HepG2 (cell line): Measurements from ENCODE around the gene NES. TPM values are rescaled to one million over a fixed set of nuclear protein-coding genes. Genes with fewer than 3 reads are reported as not detected.

Experiments
- SIX4 ChIP-seq: sonication (generic); formaldehyde crosslinking; IDR thresholded peaks from 2 replicates; pipeline ENCODE4 v1.4.0; 2020; ENCODE audit warnings: missing genetic modification reagents
- SMC3 ChIP-seq: IDR thresholded peaks from 2 replicates; pipeline ENCODE4 v1.6.1; 2011; ENCODE audit warnings: low read length, improper control_type of control experiment
- ZBTB21 ChIP-seq: sonication (generic); formaldehyde crosslinking; IDR thresholded peaks from 2 replicates; pipeline ENCODE4 v1.4.0; 2020; ENCODE audit warnings: missing genetic modification reagents
- ZFX ChIP-seq: sonication (generic); formaldehyde crosslinking; IDR thresholded peaks from 2 replicates; pipeline ENCODE4 v1.4.0; 2020; ENCODE audit warnings: mild to moderate bottlenecking, low read depth, missing genetic modification reagents, moderate library complexity
- polyA plus RNA-seq, 8 experiments: library from polyadenylated mRNA; depleted of rRNA in 3 of 8; stranded (reverse) in 7 of 8; unstranded in 1 of 8; fragments of >200 nt; fragmentation: Illumina TruSeq in 4 of 8; extraction: Trizol in 4 of 8; gene quantifications; 2 replicates each; pipeline versions ENCODE4 v1.2.1 to v1.2.3, GENCODE V29; 2011 to 2016; ENCODE audit warnings: low read depth in 4 of 8, missing spikeins in 1 of 8, mixed read lengths in 1 of 8; ENCODE audit not compliant: insufficient read depth in 1 of 8
- total RNA-seq, 5 experiments: library from RNA; depleted of rRNA; stranded (reverse); fragments of >200 nt; fragmentation: Illumina TruSeq; extraction: Trizol; gene quantifications; 2 replicates each; pipeline ENCODE4 v1.2.3, GENCODE V29; 2016; ENCODE audit warnings: low read depth in 1 of 5
- TF ChIP-seq, protein P1 (sequence below): sonication (generic); formaldehyde crosslinking; IDR thresholded peaks from 2 replicates; pipeline ENCODE4 v1.8.0; 2022; ENCODE audit warnings: mild to moderate bottlenecking, missing genetic modification reagents
- TF ChIP-seq, protein P2 (sequence below): sonication (generic); formaldehyde crosslinking; IDR thresholded peaks from 2 replicates; pipeline ENCODE4 v1.8.0; 2022; ENCODE audit warnings: missing genetic modification reagents, low read depth, mild to moderate bottlenecking, borderline replicate concordance
- TF ChIP-seq, protein P3 (sequence below): sonication (generic); formaldehyde crosslinking; IDR thresholded peaks from 2 replicates; pipeline ENCODE4 v1.5.0; 2020; ENCODE audit warnings: missing genetic modification reagents, mild to moderate bottlenecking, borderline replicate concordance
- TF ChIP-seq, protein P4 (sequence below): sonication (generic); formaldehyde crosslinking; IDR thresholded peaks from 2 replicates; pipeline ENCODE4 v1.5.1; 2020; ENCODE audit warnings: mild to moderate bottlenecking, missing genetic modification reagents, moderate library complexity
- TF ChIP-seq, protein P5 (sequence below): sonication (generic); formaldehyde crosslinking; IDR thresholded peaks from 2 replicates; pipeline ENCODE4 v1.5.1; 2020; ENCODE audit warnings: mild to moderate bottlenecking, missing genetic modification reagents, borderline replicate concordance
- TF ChIP-seq, protein P6 (sequence below): sonication (generic); formaldehyde crosslinking; IDR thresholded peaks from 2 replicates; pipeline ENCODE4 v1.4.0; 2020; ENCODE audit warnings: missing genetic modification reagents

The NES gene
- total and polyA plus RNA-seq, 2 of the 13 experiments (the other 11 are each of a cell fraction or from before 2014, with no cell fraction given): 1.7 to 16.6 TPM

DNA sequence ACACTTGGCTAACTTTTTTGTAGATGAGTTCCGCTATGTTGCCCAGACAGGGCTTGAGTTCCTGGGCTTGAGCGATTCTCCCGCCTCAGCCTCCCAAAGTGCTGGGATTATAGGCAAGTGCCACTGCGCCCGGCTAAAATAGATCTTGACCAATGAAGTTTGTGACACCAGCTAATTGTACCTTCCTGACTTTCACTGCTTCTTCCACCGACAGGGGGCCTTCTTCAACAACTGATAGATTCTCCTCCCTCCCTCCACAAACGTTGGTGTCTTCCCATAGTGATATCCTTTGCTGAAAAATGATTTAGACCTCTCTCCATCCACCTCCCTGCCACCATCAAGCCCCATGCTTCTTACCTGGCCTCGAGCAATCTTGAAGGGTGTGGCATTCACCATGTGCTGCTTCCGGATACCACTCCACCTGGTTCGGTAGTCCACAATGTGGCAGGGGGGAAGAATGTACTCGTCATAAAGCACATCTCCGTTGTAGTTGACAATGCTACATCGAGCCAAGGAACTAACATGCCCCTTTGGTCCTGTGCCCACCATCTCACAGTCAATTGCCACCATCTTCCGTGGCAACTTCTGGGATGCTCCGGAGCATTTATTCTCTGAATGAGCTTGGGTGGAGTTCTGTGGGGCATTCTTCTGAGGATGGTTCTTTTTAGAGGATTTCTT is 49.5 kb upstream of the NES start (continued):
- TF ChIP-seq, protein P1, sequence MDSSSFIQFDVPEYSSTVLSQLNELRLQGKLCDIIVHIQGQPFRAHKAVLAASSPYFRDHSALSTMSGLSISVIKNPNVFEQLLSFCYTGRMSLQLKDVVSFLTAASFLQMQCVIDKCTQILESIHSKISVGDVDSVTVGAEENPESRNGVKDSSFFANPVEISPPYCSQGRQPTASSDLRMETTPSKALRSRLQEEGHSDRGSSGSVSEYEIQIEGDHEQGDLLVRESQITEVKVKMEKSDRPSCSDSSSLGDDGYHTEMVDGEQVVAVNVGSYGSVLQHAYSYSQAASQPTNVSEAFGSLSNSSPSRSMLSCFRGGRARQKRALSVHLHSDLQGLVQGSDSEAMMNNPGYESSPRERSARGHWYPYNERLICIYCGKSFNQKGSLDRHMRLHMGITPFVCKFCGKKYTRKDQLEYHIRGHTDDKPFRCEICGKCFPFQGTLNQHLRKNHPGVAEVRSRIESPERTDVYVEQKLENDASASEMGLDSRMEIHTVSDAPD: no peak
- TF ChIP-seq, protein P2, sequence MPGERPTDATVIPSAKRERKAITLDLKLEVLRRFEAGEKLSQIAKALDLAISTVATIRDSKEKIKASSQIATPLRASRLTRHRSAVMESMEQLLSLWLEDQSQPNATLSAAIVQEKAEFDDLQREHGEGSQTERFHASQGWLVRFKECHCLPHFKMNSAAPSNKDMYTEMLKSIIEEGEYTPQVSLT: no peak
- TF ChIP-seq SMC3 (peak; percentile 56; the same call in 1 of the 2 replicates), SIX4 (CRISPR knock-in tag) (no peak), ZFX (no peak), ZBTB21 (CRISPR knock-in tag) (no peak)
- TF ChIP-seq, protein P3, sequence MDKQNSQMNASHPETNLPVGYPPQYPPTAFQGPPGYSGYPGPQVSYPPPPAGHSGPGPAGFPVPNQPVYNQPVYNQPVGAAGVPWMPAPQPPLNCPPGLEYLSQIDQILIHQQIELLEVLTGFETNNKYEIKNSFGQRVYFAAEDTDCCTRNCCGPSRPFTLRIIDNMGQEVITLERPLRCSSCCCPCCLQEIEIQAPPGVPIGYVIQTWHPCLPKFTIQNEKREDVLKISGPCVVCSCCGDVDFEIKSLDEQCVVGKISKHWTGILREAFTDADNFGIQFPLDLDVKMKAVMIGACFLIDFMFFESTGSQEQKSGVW (CRISPR knock-in tag): no peak
- TF ChIP-seq, protein P4, sequence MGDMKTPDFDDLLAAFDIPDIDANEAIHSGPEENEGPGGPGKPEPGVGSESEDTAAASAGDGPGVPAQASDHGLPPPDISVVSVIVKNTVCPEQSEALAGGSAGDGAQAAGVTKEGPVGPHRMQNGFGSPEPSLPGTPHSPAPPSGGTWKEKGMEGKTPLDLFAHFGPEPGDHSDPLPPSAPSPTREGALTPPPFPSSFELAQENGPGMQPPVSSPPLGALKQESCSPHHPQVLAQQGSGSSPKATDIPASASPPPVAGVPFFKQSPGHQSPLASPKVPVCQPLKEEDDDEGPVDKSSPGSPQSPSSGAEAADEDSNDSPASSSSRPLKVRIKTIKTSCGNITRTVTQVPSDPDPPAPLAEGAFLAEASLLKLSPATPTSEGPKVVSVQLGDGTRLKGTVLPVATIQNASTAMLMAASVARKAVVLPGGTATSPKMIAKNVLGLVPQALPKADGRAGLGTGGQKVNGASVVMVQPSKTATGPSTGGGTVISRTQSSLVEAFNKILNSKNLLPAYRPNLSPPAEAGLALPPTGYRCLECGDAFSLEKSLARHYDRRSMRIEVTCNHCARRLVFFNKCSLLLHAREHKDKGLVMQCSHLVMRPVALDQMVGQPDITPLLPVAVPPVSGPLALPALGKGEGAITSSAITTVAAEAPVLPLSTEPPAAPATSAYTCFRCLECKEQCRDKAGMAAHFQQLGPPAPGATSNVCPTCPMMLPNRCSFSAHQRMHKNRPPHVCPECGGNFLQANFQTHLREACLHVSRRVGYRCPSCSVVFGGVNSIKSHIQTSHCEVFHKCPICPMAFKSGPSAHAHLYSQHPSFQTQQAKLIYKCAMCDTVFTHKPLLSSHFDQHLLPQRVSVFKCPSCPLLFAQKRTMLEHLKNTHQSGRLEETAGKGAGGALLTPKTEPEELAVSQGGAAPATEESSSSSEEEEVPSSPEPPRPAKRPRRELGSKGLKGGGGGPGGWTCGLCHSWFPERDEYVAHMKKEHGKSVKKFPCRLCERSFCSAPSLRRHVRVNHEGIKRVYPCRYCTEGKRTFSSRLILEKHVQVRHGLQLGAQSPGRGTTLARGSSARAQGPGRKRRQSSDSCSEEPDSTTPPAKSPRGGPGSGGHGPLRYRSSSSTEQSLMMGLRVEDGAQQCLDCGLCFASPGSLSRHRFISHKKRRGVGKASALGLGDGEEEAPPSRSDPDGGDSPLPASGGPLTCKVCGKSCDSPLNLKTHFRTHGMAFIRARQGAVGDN (CRISPR knock-in tag): no peak
- TF ChIP-seq, protein P5, sequence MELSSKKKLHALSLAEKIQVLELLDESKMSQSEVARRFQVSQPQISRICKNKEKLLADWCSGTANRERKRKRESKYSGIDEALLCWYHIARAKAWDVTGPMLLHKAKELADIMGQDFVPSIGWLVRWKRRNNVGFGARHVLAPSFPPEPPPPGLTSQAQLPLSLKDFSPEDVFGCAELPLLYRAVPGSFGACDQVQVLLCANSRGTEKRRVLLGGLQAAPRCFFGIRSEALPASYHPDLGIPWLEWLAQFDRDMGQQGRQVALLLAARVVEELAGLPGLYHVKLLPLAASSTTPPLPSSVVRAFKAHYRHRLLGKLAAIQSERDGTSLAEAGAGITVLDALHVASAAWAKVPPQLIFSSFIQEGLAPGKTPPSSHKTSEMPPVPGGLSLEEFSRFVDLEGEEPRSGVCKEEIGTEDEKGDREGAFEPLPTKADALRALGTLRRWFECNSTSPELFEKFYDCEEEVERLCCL (CRISPR knock-in tag): no peak
- TF ChIP-seq, protein P6, sequence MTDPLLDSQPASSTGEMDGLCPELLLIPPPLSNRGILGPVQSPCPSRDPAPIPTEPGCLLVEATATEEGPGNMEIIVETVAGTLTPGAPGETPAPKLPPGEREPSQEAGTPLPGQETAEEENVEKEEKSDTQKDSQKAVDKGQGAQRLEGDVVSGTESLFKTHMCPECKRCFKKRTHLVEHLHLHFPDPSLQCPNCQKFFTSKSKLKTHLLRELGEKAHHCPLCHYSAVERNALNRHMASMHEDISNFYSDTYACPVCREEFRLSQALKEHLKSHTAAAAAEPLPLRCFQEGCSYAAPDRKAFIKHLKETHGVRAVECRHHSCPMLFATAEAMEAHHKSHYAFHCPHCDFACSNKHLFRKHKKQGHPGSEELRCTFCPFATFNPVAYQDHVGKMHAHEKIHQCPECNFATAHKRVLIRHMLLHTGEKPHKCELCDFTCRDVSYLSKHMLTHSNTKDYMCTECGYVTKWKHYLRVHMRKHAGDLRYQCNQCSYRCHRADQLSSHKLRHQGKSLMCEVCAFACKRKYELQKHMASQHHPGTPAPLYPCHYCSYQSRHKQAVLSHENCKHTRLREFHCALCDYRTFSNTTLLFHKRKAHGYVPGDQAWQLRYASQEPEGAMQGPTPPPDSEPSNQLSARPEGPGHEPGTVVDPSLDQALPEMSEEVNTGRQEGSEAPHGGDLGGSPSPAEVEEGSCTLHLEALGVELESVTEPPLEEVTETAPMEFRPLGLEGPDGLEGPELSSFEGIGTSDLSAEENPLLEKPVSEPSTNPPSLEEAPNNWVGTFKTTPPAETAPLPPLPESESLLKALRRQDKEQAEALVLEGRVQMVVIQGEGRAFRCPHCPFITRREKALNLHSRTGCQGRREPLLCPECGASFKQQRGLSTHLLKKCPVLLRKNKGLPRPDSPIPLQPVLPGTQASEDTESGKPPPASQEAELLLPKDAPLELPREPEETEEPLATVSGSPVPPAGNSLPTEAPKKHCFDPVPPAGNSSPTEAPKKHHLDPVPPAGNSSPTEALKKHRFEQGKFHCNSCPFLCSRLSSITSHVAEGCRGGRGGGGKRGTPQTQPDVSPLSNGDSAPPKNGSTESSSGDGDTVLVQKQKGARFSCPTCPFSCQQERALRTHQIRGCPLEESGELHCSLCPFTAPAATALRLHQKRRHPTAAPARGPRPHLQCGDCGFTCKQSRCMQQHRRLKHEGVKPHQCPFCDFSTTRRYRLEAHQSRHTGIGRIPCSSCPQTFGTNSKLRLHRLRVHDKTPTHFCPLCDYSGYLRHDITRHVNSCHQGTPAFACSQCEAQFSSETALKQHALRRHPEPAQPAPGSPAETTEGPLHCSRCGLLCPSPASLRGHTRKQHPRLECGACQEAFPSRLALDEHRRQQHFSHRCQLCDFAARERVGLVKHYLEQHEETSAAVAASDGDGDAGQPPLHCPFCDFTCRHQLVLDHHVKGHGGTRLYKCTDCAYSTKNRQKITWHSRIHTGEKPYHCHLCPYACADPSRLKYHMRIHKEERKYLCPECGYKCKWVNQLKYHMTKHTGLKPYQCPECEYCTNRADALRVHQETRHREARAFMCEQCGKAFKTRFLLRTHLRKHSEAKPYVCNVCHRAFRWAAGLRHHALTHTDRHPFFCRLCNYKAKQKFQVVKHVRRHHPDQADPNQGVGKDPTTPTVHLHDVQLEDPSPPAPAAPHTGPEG (CRISPR knock-in tag): no peak
